RWPE2 (cell line): Measurements from ENCODE around the gene ETNPPL.

Source experiments
- ATAC-seq: fragments of 200-7000 bp; cut with Tn5 transposase; 3 replicates; pipeline ENCODE4 v1.9.1; 2021; ENCODE audit warnings: low read depth
- DNase-seq: peaks from one replicate; pipeline ENCODE4 v3.0.0-alpha.2; 2020; ENCODE audit warnings: low spot score
- H3K27ac ChIP-seq: fragments of 450-650 bp; 2 replicates; pipeline ENCODE4 v1.5.1; 2017; ENCODE audit warnings: mild to moderate bottlenecking; ENCODE audit not compliant: poor library complexity, severe bottlenecking
- H3K27me3 ChIP-seq: fragments of 250-450 bp; sonication (Bioruptor Pico); 2 replicates; pipeline ENCODE4 v1.5.1; 2021; ENCODE audit warnings: mild to moderate bottlenecking, moderate library complexity; ENCODE audit not compliant: insufficient read depth, poor library complexity, severe bottlenecking
- H3K36me3 ChIP-seq: fragments of 250-450 bp; sonication (Bioruptor Pico); 2 replicates; pipeline ENCODE4 v1.5.1; 2020; ENCODE audit warnings: low read depth, mild to moderate bottlenecking, moderate library complexity
- H3K4me1 ChIP-seq: fragments of 250-450 bp; sonication (Bioruptor Pico); 2 replicates; pipeline ENCODE4 v1.5.1; 2021; ENCODE audit warnings: mild to moderate bottlenecking, moderate library complexity; ENCODE audit not compliant: insufficient read depth, poor library complexity, severe bottlenecking
- H3K4me3 ChIP-seq: fragments of 250-450 bp; sonication (Bioruptor Pico); 2 replicates; pipeline ENCODE4 v1.5.1; 2021; ENCODE audit warnings: mild to moderate bottlenecking, moderate library complexity; ENCODE audit not compliant: severe bottlenecking
- H3K9me3 ChIP-seq: fragments of 250-450 bp; sonication (Bioruptor Pico); 2 replicates; pipeline ENCODE4 v1.5.1; 2021; ENCODE audit warnings: mild to moderate bottlenecking, moderate library complexity; ENCODE audit not compliant: severe bottlenecking
- CTCF ChIP-seq: fragments of 450-650 bp; IDR thresholded peaks from one replicate; pipeline ENCODE4 v1.5.1; 2017; ENCODE audit warnings: mild to moderate bottlenecking, moderate library complexity; ENCODE audit not compliant: poor library complexity, severe bottlenecking

Gene ETNPPL

GRCh38 chr4:108693211-108693610 lies 69.6 kb downstream of the ETNPPL start:
- Histone ChIP-seq H3K36me3 (no peaks in the 10 kb centered on the region), H3K27ac (no peak overlapping the region), H3K27me3 (no peaks in the 10 kb centered on the region), H3K4me3 (no peak overlapping the region), H3K9me3 (no peaks in the 10 kb centered on the region), H3K4me1 (no peaks in the 10 kb centered on the region)
- TF ChIP-seq CTCF: no peak
- DNase-seq: no peak
- ATAC-seq: no peak
